Spleen (tissue), 7 donors: Measurements from ENCODE around the gene DHRSX.

ENCODE experiments used
- CTCF ChIP-seq, 11 experiments: fragments of 200-600 bp in 7 of 11; fragments of 450-650 bp in 4 of 11; sonication (generic) in 4 of 11; IDR thresholded peaks in 8 of 11; conservative IDR thresholded peaks in 3 of 11; 1 replicate in 7 of 11; 2 replicates in 4 of 11; pipeline versions ENCODE4 v1.4.0 to v1.8.0; 2016 to 2021; ENCODE audit warnings: antibody characterized with exemption in 11 of 11, inconsistent platforms in 4 of 11, mild to moderate bottlenecking in 1 of 11
- POLR2A ChIP-seq, 3 donors: fragments of 450-650 bp; IDR thresholded peaks; one replicate each; pipeline ENCODE4 v1.5.1; 2017; ENCODE audit warnings: antibody characterized with exemption in 3 of 3, mild to moderate bottlenecking in 1 of 3
- POLR2AphosphoS5 ChIP-seq, 3 donors: sonication (generic); formaldehyde crosslinking; IDR thresholded peaks; one replicate each; pipeline ENCODE4 v1.5.1; 2017; ENCODE audit warnings: antibody characterized with exemption in 3 of 3
- donor health status: DM: no; HTN: no; CAD: no; lungs with moderate emphysema.
- donor health status: DM: no; HTN: no; CAD: no.
- donor health status: DM: no; HTN: no; CAD: no.

- no peak for TF ChIP-seq CTCF (IDR thresholded peaks at IDR 0.05 in 8 of 11, conservative IDR thresholded peaks at IDR 0.05 in 3 of 11)
- no peak for TF ChIP-seq POLR2AphosphoS5 (IDR thresholded peaks at IDR 0.05)
- TF ChIP-seq POLR2A (IDR thresholded peaks at IDR 0.05) = no peak
Measured at GRCh38 chrX:2237976-2238375, 262.8 kb downstream of the DHRSX start.
